Esophagus squamous epithelium (tissue), 5 donors: ENCODE results near the gene RAB19. TPM values are rescaled to one million over a fixed set of nuclear protein-coding genes. Genes with fewer than 3 reads are reported as not detected.

Source experiments
- DNase-seq: peaks from one replicate; lab custom pipeline; 2025; lab: John Stamatoyannopoulos, UW
- H3K27ac ChIP-seq, 4 donors: fragments of 200-600 bp; sonication (generic); one replicate each; pipeline ENCODE4 v1.5.1; 2016 to 2019; ENCODE audit warnings: mild to moderate bottlenecking in 1 of 4
- H3K27me3 ChIP-seq, 4 donors: fragments of 200-600 bp; sonication (generic); 1 replicate in 3 of 4; 2 replicates in 1 of 4; pipeline versions ENCODE4 v1.5.1 to v1.6.0; 2017 to 2021; ENCODE audit warnings: antibody characterized with exemption in 1 of 4
- H3K36me3 ChIP-seq, 3 donors: fragments of 200-600 bp; sonication (generic); one replicate each; pipeline ENCODE4 v1.5.1; 2016 to 2019
- H3K4me1 ChIP-seq, 3 donors: fragments of 200-600 bp; sonication (generic); one replicate each; pipeline ENCODE4 v1.5.1; 2017 to 2019
- H3K4me3 ChIP-seq, 4 donors: fragments of 200-600 bp; sonication (generic); 1 replicate in 3 of 4; 2 replicates in 1 of 4; pipeline ENCODE4 v1.5.1; 2016 to 2019; ENCODE audit warnings: mild to moderate bottlenecking in 2 of 4, moderate library complexity in 1 of 4
- H3K9me3 ChIP-seq, 3 donors: fragments of 200-600 bp; sonication (generic); one replicate each; pipeline ENCODE4 v1.5.1; 2016 to 2019
- POLR2A ChIP-seq, 4 donors: fragments of 450-650 bp; IDR thresholded peaks; one replicate each; pipeline ENCODE4 v1.6.1; 2017; ENCODE audit warnings: antibody characterized with exemption in 4 of 4, mild to moderate bottlenecking in 4 of 4, moderate library complexity in 3 of 4
- WGBS, 2 donors: methylation state at CpG; one replicate each; pipeline ENCODE4 v1.1.5; 2018; 5-methylcytosine and 5-hydroxymethylcytosine counted together
- intact Hi-C: fragments of 100-400 bp; cut with DNase I; formaldehyde crosslinking; loops from one replicate; pipeline ENCODE4 v1.15.0; 2022
- total RNA-seq, 4 donors: library from RNA; depleted of rRNA; stranded (reverse); fragments of >200 nt; gene quantifications; one replicate each; pipeline ENCODE4 v1.1.0, GENCODE V29; 2016
- TF ChIP-seq, protein P1 (sequence below), 6 experiments: fragments of 450-650 bp in 4 of 6; fragments of 200-600 bp in 2 of 6; sonication (generic) in 2 of 6; IDR thresholded peaks; one replicate each; pipeline ENCODE4 v1.5.1; 2016 to 2019; ENCODE audit warnings: antibody characterized with exemption in 6 of 6, mild to moderate bottlenecking in 4 of 6, moderate library complexity in 4 of 6
- donor health status: DM: yes; HTN: yes; CAD: no.

The RAB19 gene
- total RNA-seq, 4 donors from 2014 or later = 0.57 to 0.68 TPM; not detected in 2

DNA sequence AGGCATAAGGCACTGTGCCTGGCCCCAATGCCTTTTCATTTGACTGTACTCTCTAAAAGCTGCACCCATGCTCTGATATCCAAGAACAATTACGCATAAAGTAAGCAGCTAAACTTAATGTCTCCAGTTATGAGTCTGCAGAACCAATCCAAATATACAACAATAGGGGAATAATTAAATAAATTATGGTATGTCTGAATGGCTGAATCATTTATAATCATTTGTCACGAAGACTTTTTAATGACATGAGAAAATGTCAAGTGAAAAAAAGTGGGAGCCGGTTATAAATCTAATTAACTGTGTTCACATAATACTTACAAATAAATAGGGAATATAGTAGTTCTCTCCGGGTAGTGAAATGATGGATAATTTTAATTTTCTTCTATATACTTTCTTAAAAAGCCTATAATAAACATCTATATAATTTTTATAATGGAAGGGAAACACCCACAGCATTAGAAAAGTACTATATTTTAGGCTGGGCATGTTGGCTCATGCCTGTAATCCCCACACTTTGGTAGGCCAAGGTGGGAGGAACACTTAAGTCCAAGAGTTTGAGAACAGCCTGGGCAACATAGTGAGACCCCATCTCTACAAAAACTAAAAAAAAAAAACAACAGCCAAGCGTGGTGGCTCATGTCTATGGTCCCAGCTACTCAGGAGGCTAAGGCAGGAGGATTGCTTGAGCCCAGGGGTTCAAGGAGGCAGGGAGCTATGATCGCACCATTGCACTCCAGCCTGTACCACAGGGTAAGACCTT, 19.7 kb upstream of the RAB19 start:
- H3K9me3 ChIP-seq = no peaks in the 10 kb centered on the region
- DNase-seq = no peak
- no peak for TF ChIP-seq POLR2A (IDR thresholded peaks at IDR 0.05)
- TF ChIP-seq, protein P1, sequence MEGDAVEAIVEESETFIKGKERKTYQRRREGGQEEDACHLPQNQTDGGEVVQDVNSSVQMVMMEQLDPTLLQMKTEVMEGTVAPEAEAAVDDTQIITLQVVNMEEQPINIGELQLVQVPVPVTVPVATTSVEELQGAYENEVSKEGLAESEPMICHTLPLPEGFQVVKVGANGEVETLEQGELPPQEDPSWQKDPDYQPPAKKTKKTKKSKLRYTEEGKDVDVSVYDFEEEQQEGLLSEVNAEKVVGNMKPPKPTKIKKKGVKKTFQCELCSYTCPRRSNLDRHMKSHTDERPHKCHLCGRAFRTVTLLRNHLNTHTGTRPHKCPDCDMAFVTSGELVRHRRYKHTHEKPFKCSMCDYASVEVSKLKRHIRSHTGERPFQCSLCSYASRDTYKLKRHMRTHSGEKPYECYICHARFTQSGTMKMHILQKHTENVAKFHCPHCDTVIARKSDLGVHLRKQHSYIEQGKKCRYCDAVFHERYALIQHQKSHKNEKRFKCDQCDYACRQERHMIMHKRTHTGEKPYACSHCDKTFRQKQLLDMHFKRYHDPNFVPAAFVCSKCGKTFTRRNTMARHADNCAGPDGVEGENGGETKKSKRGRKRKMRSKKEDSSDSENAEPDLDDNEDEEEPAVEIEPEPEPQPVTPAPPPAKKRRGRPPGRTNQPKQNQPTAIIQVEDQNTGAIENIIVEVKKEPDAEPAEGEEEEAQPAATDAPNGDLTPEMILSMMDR (IDR thresholded peaks at IDR 0.05) = no peak
- no peak overlapping the region for H3K4me3 ChIP-seq
- intact Hi-C loops = no loop called here
- H3K27ac ChIP-seq = no peak overlapping the region
- peaks cover 0 to 6% (median 0%) of the 10 kb centered on the region in 3 donors for H3K4me1 ChIP-seq
- H3K27me3 ChIP-seq = no peaks in the 10 kb centered on the region
- WGBS, 2 donors = 91% methylated on average over 6 of the region's 6 CpGs
- H3K36me3 ChIP-seq = peaks cover 0 to 31% (median 0%) of the 10 kb centered on the region in 3 donors

DNA sequence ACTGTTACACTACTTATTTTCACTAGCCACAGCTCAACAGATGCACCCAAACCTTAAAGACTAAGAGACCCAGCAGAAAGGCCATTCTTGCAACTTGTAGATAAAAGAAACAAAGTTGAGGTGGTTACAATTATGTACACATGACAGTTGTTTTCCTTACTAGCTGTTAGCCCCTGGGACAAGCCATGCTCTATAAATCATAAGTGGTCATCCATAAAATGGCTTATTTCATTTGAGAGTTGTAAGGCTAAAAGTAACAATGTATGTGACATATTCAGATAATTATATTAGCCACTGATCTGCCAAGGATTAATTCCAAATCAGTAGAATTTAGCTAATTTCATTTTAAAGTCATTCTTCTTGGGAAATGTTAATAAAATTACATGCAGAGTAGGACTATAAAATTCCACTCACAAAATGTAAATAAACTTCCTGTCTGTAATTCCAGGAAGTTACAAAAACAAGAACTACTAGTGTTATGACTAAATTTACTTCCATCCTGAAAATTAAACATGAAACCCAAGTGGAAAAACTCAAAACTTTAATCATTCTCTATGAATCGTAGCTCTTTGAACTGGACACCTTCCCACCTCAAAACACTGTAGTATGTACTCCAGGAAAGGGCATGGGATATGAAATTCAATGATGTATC, 18.8 kb upstream of the RAB19 start:
- Histone ChIP-seq H3K27me3 (no peaks in the 10 kb centered on the region), H3K4me3 (no peak overlapping the region), H3K9me3 (no peaks in the 10 kb centered on the region), H3K27ac (no peak overlapping the region), H3K4me1 (peaks cover 0 to 6% (median 0%) of the 10 kb centered on the region in 3 donors), H3K36me3 (peaks cover 0 to 22% (median 0%) of the 10 kb centered on the region in 3 donors)
- DNase-seq = no peak
- TF ChIP-seq POLR2A (IDR thresholded peaks at IDR 0.05) = no peak
- TF ChIP-seq, protein P1 (IDR thresholded peaks at IDR 0.05) = no peak
- 38 to 72% methylated on average over 1 of the region's 1 CpG for WGBS, 2 donors
- intact Hi-C loops = no loop called here

- Histone ChIP-seq H3K36me3 (peaks cover 0 to 4% (median 0%) of the 10 kb centered on the region in 3 donors), H3K4me3 (no peak overlapping the region), H3K27me3 (no peaks in the 10 kb centered on the region), H3K4me1 (peaks cover 0 to 16% (median 0%) of the 10 kb centered on the region in 3 donors), H3K27ac (no peak overlapping the region), H3K9me3 (no peaks in the 10 kb centered on the region)
- intact Hi-C loops = no loop called here
- no peak for DNase-seq
- TF ChIP-seq, protein P1 (IDR thresholded peaks at IDR 0.05) = no peak
- WGBS, 2 donors = 83% methylated on average over 10 of the region's 10 CpGs
These were observed 14.4 kb upstream of the RAB19 start for GRCh38 chr7:140389445-140389844.

- DNase-seq = no peak
- Histone ChIP-seq H3K27me3 (no peaks in the 10 kb centered on the region), H3K36me3 (peaks cover 0 to 4% (median 0%) of the 10 kb centered on the region in 3 donors), H3K4me3 (no peak overlapping the region), H3K9me3 (no peaks in the 10 kb centered on the region), H3K4me1 (peaks cover 0 to 16% (median 0%) of the 10 kb centered on the region in 3 donors), H3K27ac (no peak overlapping the region)
- intact Hi-C loops = no loop called here
- TF ChIP-seq, protein P1 (IDR thresholded peaks at IDR 0.05) = no peak
- no peak for TF ChIP-seq POLR2A (IDR thresholded peaks at IDR 0.05)
- WGBS, 2 donors = 59 to 69% methylated on average over 4 of the region's 4 CpGs
These were observed 13.8 kb upstream of the RAB19 start for GRCh38 chr7:140390034-140390433.
